ENCODE data around the gene NR0B2. TPM values are rescaled to one million over a fixed set of nuclear protein-coding genes. Genes with fewer than 3 reads are reported as not detected.

Gene NR0B2
- total and polyA plus RNA-seq, 2 of the 13 experiments (the other 11 are each of a cell fraction or from before 2014, with no cell fraction given), result 72.5 to 133 TPM

- TF ChIP-seq MED13 (CRISPR knock-in tag; IDR thresholded peaks at IDR 0.05), result peak; percentile 22; the same call in 1 of the 2 replicates
- TF ChIP-seq EP300 (IDR thresholded peaks at IDR 0.05; ENCODE audit: low read depth in 2 of 2, low read length in 2 of 2), result peak; percentile 94 to 96
- peak; percentile 91 for TF ChIP-seq EP300 (CRISPR knock-in tag; IDR thresholded peaks at IDR 0.05; ENCODE audit: borderline replicate concordance)
- TF ChIP-seq ZNF205 (CRISPR knock-in tag; IDR thresholded peaks at IDR 0.05), result peak; percentile 46; the same call in 1 of the 2 replicates
- peak; percentile 78 for TF ChIP-seq FOXA3 (CRISPR knock-in tag; IDR thresholded peaks at IDR 0.05)
- no peak for TF ChIP-seq SRSF1 (optimal IDR thresholded peaks at IDR 0.05; ENCODE audit: low read depth, low read length)
- 0 out of 2 replicates have a peak, but pooled peaks have one; percentile 14 for TF ChIP-seq FOXO4 (CRISPR knock-in tag; conservative IDR thresholded peaks at IDR 0.05)
- no peak for TF ChIP-seq LCORL (IDR thresholded peaks at IDR 0.05)
- peak; percentile 77; the same call in 1 of the 2 replicates for TF ChIP-seq LCORL (CRISPR knock-in tag; IDR thresholded peaks at IDR 0.05)
- TF ChIP-seq NKX3-1 (CRISPR knock-in tag; IDR thresholded peaks at IDR 0.05), result no peak
- TF ChIP-seq ZNF275 (CRISPR knock-in tag; IDR thresholded peaks at IDR 0.05; ENCODE audit: borderline replicate concordance), result 0 out of 2 replicates have a peak, but pooled peaks have one; percentile 30
- TF ChIP-seq STAT5B (CRISPR knock-in tag; IDR thresholded peaks at IDR 0.05), result 0 out of 2 replicates have a peak, but pooled peaks have one; percentile 80
- TF ChIP-seq ZNF724P (CRISPR knock-in tag; IDR thresholded peaks at IDR 0.05; ENCODE audit: borderline replicate concordance), result peak; percentile 88; the same call in 1 of the 2 replicates
- peak; percentile 67; the same call in 1 of the 2 replicates for TF ChIP-seq BORCS8-MEF2B (CRISPR knock-in tag; IDR thresholded peaks at IDR 0.05)
- peak; percentile 80 for TF ChIP-seq FOSL2 (CRISPR knock-in tag; IDR thresholded peaks at IDR 0.05)
- TF ChIP-seq SMAD3 (CRISPR knock-in tag; IDR thresholded peaks at IDR 0.05), result peak; percentile 72; the same call in 1 of the 2 replicates
- TF ChIP-seq MEIS1 (CRISPR knock-in tag; IDR thresholded peaks at IDR 0.05; ENCODE audit: borderline replicate concordance), result peak; percentile 74; the same call in 1 of the 2 replicates
- 0 out of 2 replicates have a peak, but pooled peaks have one; percentile 28 for TF ChIP-seq ZNF772 (CRISPR knock-in tag; IDR thresholded peaks at IDR 0.05)
- TF ChIP-seq JUNB (CRISPR knock-in tag; IDR thresholded peaks at IDR 0.05; ENCODE audit: borderline replicate concordance), result peak; percentile 56; the same call in 1 of the 2 replicates
- TF ChIP-seq ZNF3 (CRISPR knock-in tag; IDR thresholded peaks at IDR 0.05), result no peak
- TF ChIP-seq ZNF530 (CRISPR knock-in tag; IDR thresholded peaks at IDR 0.05; ENCODE audit: low read depth), result no peak
- peak; percentile 41; the same call in 1 of the 2 replicates for TF ChIP-seq ZNF710 (CRISPR knock-in tag; IDR thresholded peaks at IDR 0.05; ENCODE audit: borderline replicate concordance)
Measured at GRCh38 chr1:26910343-26911160, 3.2 kb downstream of the NR0B2 start (continued).

Data from HepG2 (cell line).